ENCODE measurements around the gene LGALS12.

LGALS12 gene

GRCh38 chr11:63507511-63507910 is 1.6 kb downstream of the LGALS12 start:
- Histone ChIP-seq H3K27me3 (ENCODE audit: control insufficient read depth, insufficient read depth, low read length) (no peaks in the 10 kb centered on the region), H3K9me3 (ENCODE audit: control insufficient read depth, low read length) (no peaks in the 10 kb centered on the region), H3K4me3 (ENCODE audit: low read length) (no peak overlapping the region), H3K36me3 (ENCODE audit: control insufficient read depth, insufficient read depth, low read length) (no peaks in the 10 kb centered on the region), H3K4me1 (ENCODE audit: control insufficient read depth, insufficient read depth, low read length) (peaks cover 43% of the 10 kb centered on the region), H3K9ac (ENCODE audit: low read length) (no peak overlapping the region)

- no peak overlapping the region for H3K9ac ChIP-seq (ENCODE audit: low read length)
- peaks cover 38% of the 10 kb centered on the region for H3K4me1 ChIP-seq (ENCODE audit: control insufficient read depth, insufficient read depth, low read length)
- H3K4me3 ChIP-seq (ENCODE audit: low read length): no peak overlapping the region
- H3K36me3 ChIP-seq (ENCODE audit: control insufficient read depth, insufficient read depth, low read length): no peaks in the 10 kb centered on the region
- H3K27me3 ChIP-seq (ENCODE audit: control insufficient read depth, insufficient read depth, low read length): no peaks in the 10 kb centered on the region
- H3K9me3 ChIP-seq (ENCODE audit: control insufficient read depth, low read length): no peaks in the 10 kb centered on the region
Observed at GRCh38 chr11:63508009-63508408, 2.1 kb downstream of the LGALS12 start.

GRCh38 chr11:63508745-63509144 is 2.9 kb downstream of the LGALS12 start:
- Histone ChIP-seq H3K9ac (ENCODE audit: low read length) (no peak overlapping the region), H3K36me3 (ENCODE audit: control insufficient read depth, insufficient read depth, low read length) (no peaks in the 10 kb centered on the region), H3K9me3 (ENCODE audit: control insufficient read depth, low read length) (no peaks in the 10 kb centered on the region), H3K4me3 (ENCODE audit: low read length) (no peak overlapping the region), H3K27me3 (ENCODE audit: control insufficient read depth, insufficient read depth, low read length) (no peaks in the 10 kb centered on the region), H3K4me1 (ENCODE audit: control insufficient read depth, insufficient read depth, low read length) (peaks cover 30% of the 10 kb centered on the region)

- H3K9ac ChIP-seq (ENCODE audit: low read length): peak overlapping the region; percentile 14
- no peaks in the 10 kb centered on the region for H3K9me3 ChIP-seq (ENCODE audit: control insufficient read depth, low read length)
- H3K36me3 ChIP-seq (ENCODE audit: control insufficient read depth, insufficient read depth, low read length): no peaks in the 10 kb centered on the region
- H3K27me3 ChIP-seq (ENCODE audit: control insufficient read depth, insufficient read depth, low read length): no peaks in the 10 kb centered on the region
- H3K4me1 ChIP-seq (ENCODE audit: control insufficient read depth, insufficient read depth, low read length): peaks cover 13% of the 10 kb centered on the region
- H3K4me3 ChIP-seq (ENCODE audit: low read length): no peak overlapping the region
Observed at GRCh38 chr11:63510360-63511047, 4.6 kb downstream of the LGALS12 start.

- H3K9ac ChIP-seq (ENCODE audit: low read length): no peak overlapping the region
- H3K4me1 ChIP-seq (ENCODE audit: control insufficient read depth, insufficient read depth, low read length): peaks cover 7% of the 10 kb centered on the region
- H3K27me3 ChIP-seq (ENCODE audit: control insufficient read depth, insufficient read depth, low read length): no peaks in the 10 kb centered on the region
- no peaks in the 10 kb centered on the region for H3K36me3 ChIP-seq (ENCODE audit: control insufficient read depth, insufficient read depth, low read length)
- H3K4me3 ChIP-seq (ENCODE audit: low read length): no peak overlapping the region
- no peaks in the 10 kb centered on the region for H3K9me3 ChIP-seq (ENCODE audit: control insufficient read depth, low read length)
Observed at GRCh38 chr11:63511048-63511748, 5.3 kb downstream of the LGALS12 start.

- Histone ChIP-seq H3K27me3 (ENCODE audit: control insufficient read depth, insufficient read depth, low read length) (no peaks in the 10 kb centered on the region), H3K4me3 (ENCODE audit: low read length) (no peak overlapping the region), H3K9ac (ENCODE audit: low read length) (no peak overlapping the region), H3K36me3 (ENCODE audit: control insufficient read depth, insufficient read depth, low read length) (no peaks in the 10 kb centered on the region), H3K4me1 (ENCODE audit: control insufficient read depth, insufficient read depth, low read length) (peaks cover 7% of the 10 kb centered on the region), H3K9me3 (ENCODE audit: control insufficient read depth, low read length) (no peaks in the 10 kb centered on the region)
Observed at GRCh38 chr11:63512816-63513215, 6.9 kb downstream of the LGALS12 start.

GRCh38 chr11:63516109-63516508 is 10.2 kb downstream of the LGALS12 start:
- Histone ChIP-seq H3K4me1 (ENCODE audit: control insufficient read depth, insufficient read depth, low read length) (no peaks in the 10 kb centered on the region), H3K9me3 (ENCODE audit: control insufficient read depth, low read length) (no peaks in the 10 kb centered on the region), H3K36me3 (ENCODE audit: control insufficient read depth, insufficient read depth, low read length) (no peaks in the 10 kb centered on the region), H3K4me3 (ENCODE audit: low read length) (no peak overlapping the region), H3K27me3 (ENCODE audit: control insufficient read depth, insufficient read depth, low read length) (no peaks in the 10 kb centered on the region), H3K9ac (ENCODE audit: low read length) (no peak overlapping the region)

GRCh38 chr11:63517156-63517555 is 11.3 kb downstream of the LGALS12 start:
- Histone ChIP-seq H3K4me1 (ENCODE audit: control insufficient read depth, insufficient read depth, low read length) (no peaks in the 10 kb centered on the region), H3K9me3 (ENCODE audit: control insufficient read depth, low read length) (no peaks in the 10 kb centered on the region), H3K9ac (ENCODE audit: low read length) (no peak overlapping the region), H3K4me3 (ENCODE audit: low read length) (no peak overlapping the region), H3K36me3 (ENCODE audit: control insufficient read depth, insufficient read depth, low read length) (no peaks in the 10 kb centered on the region), H3K27me3 (ENCODE audit: control insufficient read depth, insufficient read depth, low read length) (no peaks in the 10 kb centered on the region)

GRCh38 chr11:63518548-63518947 is 12.7 kb downstream of the LGALS12 start:
- H3K4me3 ChIP-seq (ENCODE audit: low read length): no peak overlapping the region
- no peak overlapping the region for H3K9ac ChIP-seq (ENCODE audit: low read length)
- no peaks in the 10 kb centered on the region for H3K36me3 ChIP-seq (ENCODE audit: control insufficient read depth, insufficient read depth, low read length)
- H3K27me3 ChIP-seq (ENCODE audit: control insufficient read depth, insufficient read depth, low read length): no peaks in the 10 kb centered on the region
- H3K9me3 ChIP-seq (ENCODE audit: control insufficient read depth, low read length): no peaks in the 10 kb centered on the region
- H3K4me1 ChIP-seq (ENCODE audit: control insufficient read depth, insufficient read depth, low read length): no peaks in the 10 kb centered on the region

- H3K9me3 ChIP-seq (ENCODE audit: control insufficient read depth, low read length): no peaks in the 10 kb centered on the region
- no peak overlapping the region for H3K4me3 ChIP-seq (ENCODE audit: low read length)
- H3K36me3 ChIP-seq (ENCODE audit: control insufficient read depth, insufficient read depth, low read length): no peaks in the 10 kb centered on the region
- H3K9ac ChIP-seq (ENCODE audit: low read length): no peak overlapping the region
- H3K27me3 ChIP-seq (ENCODE audit: control insufficient read depth, insufficient read depth, low read length): no peaks in the 10 kb centered on the region
- peaks cover 5% of the 10 kb centered on the region for H3K4me1 ChIP-seq (ENCODE audit: control insufficient read depth, insufficient read depth, low read length)
Observed at GRCh38 chr11:63520606-63521170, 14.8 kb downstream of the LGALS12 start.

- peaks cover 5% of the 10 kb centered on the region for H3K4me1 ChIP-seq (ENCODE audit: control insufficient read depth, insufficient read depth, low read length)
- H3K4me3 ChIP-seq (ENCODE audit: low read length): no peak overlapping the region
- no peak overlapping the region for H3K9ac ChIP-seq (ENCODE audit: low read length)
- H3K9me3 ChIP-seq (ENCODE audit: control insufficient read depth, low read length): no peaks in the 10 kb centered on the region
- H3K27me3 ChIP-seq (ENCODE audit: control insufficient read depth, insufficient read depth, low read length): no peaks in the 10 kb centered on the region
- H3K36me3 ChIP-seq (ENCODE audit: control insufficient read depth, insufficient read depth, low read length): no peaks in the 10 kb centered on the region
Observed at GRCh38 chr11:63521896-63522295, 16.0 kb downstream of the LGALS12 start.

- H3K9me3 ChIP-seq (ENCODE audit: control insufficient read depth, low read length): no peaks in the 10 kb centered on the region
- no peak overlapping the region for H3K4me3 ChIP-seq (ENCODE audit: low read length)
- H3K4me1 ChIP-seq (ENCODE audit: control insufficient read depth, insufficient read depth, low read length): peaks cover 5% of the 10 kb centered on the region
- H3K9ac ChIP-seq (ENCODE audit: low read length): no peak overlapping the region
- no peaks in the 10 kb centered on the region for H3K36me3 ChIP-seq (ENCODE audit: control insufficient read depth, insufficient read depth, low read length)
- H3K27me3 ChIP-seq (ENCODE audit: control insufficient read depth, insufficient read depth, low read length): no peaks in the 10 kb centered on the region
Observed at GRCh38 chr11:63523151-63523550, 17.3 kb downstream of the LGALS12 start.

All from mucosa of stomach (tissue), 1 donor.